ENCODE data around the gene IDUA. TPM values are rescaled to one million over a fixed set of nuclear protein-coding genes. Genes with fewer than 3 reads are reported as not detected.

The IDUA gene
- total and polyA plus RNA-seq, 4 donors, result 5.1 to 40.2 (median 27.0) TPM

DNA sequence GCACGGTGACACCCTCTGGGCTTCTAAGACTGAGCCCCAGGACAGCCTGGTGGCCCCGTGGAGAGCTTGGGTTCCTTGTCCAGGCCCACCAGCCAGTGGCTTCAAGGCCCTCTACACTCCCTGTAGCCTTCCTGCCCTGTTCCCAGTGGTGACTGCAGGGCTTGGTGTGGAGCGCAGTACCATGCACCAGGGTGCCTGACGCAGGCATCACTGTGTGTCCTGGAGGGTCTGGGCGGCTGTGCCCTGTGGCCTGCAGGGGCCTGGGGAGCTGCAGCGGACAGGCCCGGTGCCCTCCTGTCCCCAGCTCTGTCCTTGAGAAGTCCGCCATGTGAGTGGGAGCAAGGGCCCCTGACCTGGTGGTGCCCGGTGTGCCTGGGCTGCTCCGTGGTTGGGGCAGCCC, 28.9 kb downstream of the IDUA start:
- peaks cover 2% of the 10 kb centered on the region for H3K27me3 ChIP-seq (ENCODE audit: control insufficient read depth, insufficient read depth, low read length)
- no peak for DNase-seq (ENCODE audit: low read depth in 4 of 6, low spot score in 6 of 6)
- peaks cover 61% of the 10 kb centered on the region for H3K36me3 ChIP-seq (ENCODE audit: control insufficient read depth, insufficient read depth, low read length)
- H3K4me3 ChIP-seq (ENCODE audit: low read depth, low read length), result no peak overlapping the region
- peaks cover 88% of the 10 kb centered on the region for H3K4me1 ChIP-seq (ENCODE audit: control insufficient read depth, insufficient read depth, low read length)
- 76% methylated on average over 10 of the region's 10 CpGs for WGBS (ENCODE audit: insufficient coverage)
- H3K9me3 ChIP-seq (ENCODE audit: control insufficient read depth, insufficient read depth, low read length), result no peaks in the 10 kb centered on the region
- peak overlapping the region; percentile 86 for H3K27ac ChIP-seq (ENCODE audit: low read depth, low read length)

GRCh38 chr4:1017211-1017610, 30.4 kb downstream of the IDUA start:
- no peak for DNase-seq (ENCODE audit: low read depth in 4 of 6, low spot score in 6 of 6)
- peaks cover 81% of the 10 kb centered on the region for H3K4me1 ChIP-seq (ENCODE audit: control insufficient read depth, insufficient read depth, low read length)
- H3K27me3 ChIP-seq (ENCODE audit: control insufficient read depth, insufficient read depth, low read length), result no peaks in the 10 kb centered on the region
- H3K27ac ChIP-seq (ENCODE audit: low read depth, low read length), result no peak overlapping the region
- 76% methylated on average over 14 of the region's 16 CpGs for WGBS (ENCODE audit: insufficient coverage)
- peaks cover 72% of the 10 kb centered on the region for H3K36me3 ChIP-seq (ENCODE audit: control insufficient read depth, insufficient read depth, low read length)
- no peaks in the 10 kb centered on the region for H3K9me3 ChIP-seq (ENCODE audit: control insufficient read depth, insufficient read depth, low read length)
- H3K4me3 ChIP-seq (ENCODE audit: low read depth, low read length), result no peak overlapping the region

DNA sequence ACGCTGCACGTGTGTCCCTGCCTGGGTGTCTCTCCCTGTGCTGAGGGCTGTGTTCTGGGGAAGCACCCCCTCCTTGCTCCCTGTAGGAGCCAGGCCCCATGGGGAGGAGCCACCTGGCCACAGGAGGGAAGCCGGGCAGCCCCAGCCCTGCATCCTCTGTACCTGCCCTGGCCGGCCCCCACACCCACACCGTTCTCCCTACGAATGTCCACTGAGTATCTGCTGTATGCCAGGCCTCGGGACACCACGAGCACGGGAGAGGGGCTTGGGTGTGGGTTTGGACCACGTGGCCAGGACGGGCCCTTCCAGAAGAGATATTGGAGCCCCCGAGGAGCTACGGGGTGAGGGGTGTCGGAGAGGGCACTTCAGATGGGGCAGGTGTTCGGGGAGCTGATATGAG, 30.9 kb downstream of the IDUA start:
- DNase-seq (ENCODE audit: low read depth in 4 of 6, low spot score in 6 of 6), result no peak
- Histone ChIP-seq H3K27me3 (ENCODE audit: control insufficient read depth, insufficient read depth, low read length) (no peaks in the 10 kb centered on the region), H3K4me3 (ENCODE audit: low read depth, low read length) (no peak overlapping the region), H3K4me1 (ENCODE audit: control insufficient read depth, insufficient read depth, low read length) (peaks cover 81% of the 10 kb centered on the region), H3K9me3 (ENCODE audit: control insufficient read depth, insufficient read depth, low read length) (no peaks in the 10 kb centered on the region), H3K36me3 (ENCODE audit: control insufficient read depth, insufficient read depth, low read length) (peaks cover 75% of the 10 kb centered on the region), H3K27ac (ENCODE audit: low read depth, low read length) (no peak overlapping the region)
- WGBS (ENCODE audit: insufficient coverage), result 75% methylated on average over 11 of the region's 15 CpGs

DNA sequence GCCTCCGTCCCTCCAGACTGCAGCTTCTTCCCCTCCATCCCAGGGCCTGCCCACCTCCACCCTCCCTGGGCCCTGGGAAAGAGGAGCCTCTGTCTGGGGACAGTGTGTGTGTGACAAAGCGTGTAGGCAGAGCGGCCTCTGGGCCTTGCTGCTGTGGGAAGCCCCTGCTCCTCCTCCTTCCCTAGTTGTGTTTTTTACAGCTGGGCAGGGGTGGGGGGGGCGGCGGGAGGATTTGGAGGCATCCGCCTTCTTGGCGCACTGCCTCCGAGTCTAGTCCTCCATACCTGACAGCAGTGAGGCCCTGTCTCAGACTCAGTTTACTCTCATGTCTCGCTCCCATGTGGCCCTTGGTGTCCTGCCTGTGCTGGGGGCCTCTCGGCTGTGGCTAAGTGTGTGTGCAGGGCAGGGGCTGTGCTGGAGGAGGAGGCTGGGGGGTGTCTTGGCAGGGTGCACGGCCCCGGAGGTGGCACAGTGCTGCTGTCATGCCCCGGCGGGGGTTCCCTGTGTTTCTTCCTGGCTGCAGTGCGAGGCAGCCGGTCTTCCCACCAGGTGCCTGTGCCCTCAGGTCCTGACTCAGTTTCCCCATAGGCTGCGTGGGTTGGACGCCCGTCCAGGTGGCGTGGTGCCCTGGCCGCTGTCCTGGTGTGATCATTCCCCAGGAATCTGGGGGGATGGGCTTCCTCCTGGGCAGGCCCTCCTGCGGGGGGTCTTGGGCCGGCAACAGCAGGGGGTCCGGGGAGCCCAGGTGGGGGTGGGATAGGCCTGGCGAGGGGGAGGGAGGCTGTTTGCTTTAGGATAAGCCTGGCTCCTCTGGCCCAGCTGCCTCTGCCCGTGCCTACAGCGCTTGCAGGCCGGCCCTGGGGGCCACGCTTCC, 31.5 kb downstream of the IDUA start:
- no peaks in the 10 kb centered on the region for H3K27me3 ChIP-seq (ENCODE audit: control insufficient read depth, insufficient read depth, low read length)
- peaks cover 75% of the 10 kb centered on the region for H3K36me3 ChIP-seq (ENCODE audit: control insufficient read depth, insufficient read depth, low read length)
- no peaks in the 10 kb centered on the region for H3K9me3 ChIP-seq (ENCODE audit: control insufficient read depth, insufficient read depth, low read length)
- WGBS (ENCODE audit: insufficient coverage), result 61% methylated on average over 22 of the region's 29 CpGs
- peaks cover 77% of the 10 kb centered on the region for H3K4me1 ChIP-seq (ENCODE audit: control insufficient read depth, insufficient read depth, low read length)
- peak in 1 of 6 donors; percentile 34 for DNase-seq (ENCODE audit: low read depth in 4 of 6, low spot score in 6 of 6)
- no peak overlapping the region for H3K4me3 ChIP-seq (ENCODE audit: low read depth, low read length)
- H3K27ac ChIP-seq (ENCODE audit: low read depth, low read length), result no peak overlapping the region

- no peaks in the 10 kb centered on the region for H3K27me3 ChIP-seq (ENCODE audit: control insufficient read depth, insufficient read depth, low read length)
- DNase-seq (ENCODE audit: low read depth in 4 of 6, low spot score in 6 of 6), result no peak
- H3K9me3 ChIP-seq (ENCODE audit: control insufficient read depth, insufficient read depth, low read length), result no peaks in the 10 kb centered on the region
- WGBS (ENCODE audit: insufficient coverage), result 44% methylated on average over 7 of the region's 9 CpGs
- H3K27ac ChIP-seq (ENCODE audit: low read depth, low read length), result no peak overlapping the region
- H3K36me3 ChIP-seq (ENCODE audit: control insufficient read depth, insufficient read depth, low read length), result peaks cover 78% of the 10 kb centered on the region
- H3K4me1 ChIP-seq (ENCODE audit: control insufficient read depth, insufficient read depth, low read length), result peaks cover 68% of the 10 kb centered on the region
- no peak overlapping the region for H3K4me3 ChIP-seq (ENCODE audit: low read depth, low read length)
These were observed 32.5 kb downstream of the IDUA start for GRCh38 chr4:1019320-1019719.

- peaks cover 62% of the 10 kb centered on the region for H3K4me1 ChIP-seq (ENCODE audit: control insufficient read depth, insufficient read depth, low read length)
- H3K27me3 ChIP-seq (ENCODE audit: control insufficient read depth, insufficient read depth, low read length), result no peaks in the 10 kb centered on the region
- H3K27ac ChIP-seq (ENCODE audit: low read depth, low read length), result no peak overlapping the region
- H3K9me3 ChIP-seq (ENCODE audit: control insufficient read depth, insufficient read depth, low read length), result no peaks in the 10 kb centered on the region
- 61% methylated on average over 17 of the region's 23 CpGs for WGBS (ENCODE audit: insufficient coverage)
- H3K4me3 ChIP-seq (ENCODE audit: low read depth, low read length), result no peak overlapping the region
- peaks cover 80% of the 10 kb centered on the region for H3K36me3 ChIP-seq (ENCODE audit: control insufficient read depth, insufficient read depth, low read length)
- no peak for DNase-seq (ENCODE audit: low read depth in 4 of 6, low spot score in 6 of 6)
These were observed 33.1 kb downstream of the IDUA start for GRCh38 chr4:1019729-1020470.

DNA sequence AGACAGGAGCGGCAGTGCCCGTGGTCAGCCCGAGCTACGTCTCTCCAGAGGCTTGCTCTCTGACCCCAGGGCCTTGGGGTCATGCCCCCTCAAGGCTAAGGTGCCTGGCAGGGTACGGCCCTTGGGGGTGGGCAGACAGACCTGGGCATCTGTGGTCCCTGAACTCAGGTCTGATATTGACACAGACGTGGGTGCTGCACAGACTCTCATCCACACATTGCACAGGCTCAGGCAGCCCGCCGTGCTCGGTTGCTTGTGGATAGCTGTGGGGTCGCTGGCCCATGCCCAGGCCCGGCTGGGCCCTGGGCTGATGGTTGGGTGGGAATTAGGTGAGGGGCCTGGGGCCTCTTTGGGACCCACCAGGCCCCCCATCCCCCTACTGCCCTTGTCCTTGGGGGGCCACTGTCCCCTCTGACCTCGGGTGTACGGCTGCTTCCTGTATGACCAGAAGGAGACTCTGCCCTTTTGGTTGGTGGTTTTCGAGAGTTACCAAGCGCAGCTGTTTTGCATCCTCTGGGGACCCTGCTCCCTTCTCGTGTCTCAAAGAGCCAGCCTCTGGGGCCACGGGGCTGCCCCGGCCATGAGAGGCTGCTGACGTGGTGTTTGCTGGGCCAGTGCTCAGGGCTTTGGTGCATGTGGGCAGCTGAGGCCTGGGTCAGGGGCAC, 34.7 kb downstream of the IDUA start:
- Histone ChIP-seq H3K9me3 (ENCODE audit: control insufficient read depth, insufficient read depth, low read length) (no peaks in the 10 kb centered on the region), H3K4me3 (ENCODE audit: low read depth, low read length) (no peak overlapping the region), H3K36me3 (ENCODE audit: control insufficient read depth, insufficient read depth, low read length) (peaks cover 82% of the 10 kb centered on the region), H3K4me1 (ENCODE audit: control insufficient read depth, insufficient read depth, low read length) (peaks cover 46% of the 10 kb centered on the region), H3K27me3 (ENCODE audit: control insufficient read depth, insufficient read depth, low read length) (no peaks in the 10 kb centered on the region), H3K27ac (ENCODE audit: low read depth, low read length) (no peak overlapping the region)
- WGBS (ENCODE audit: insufficient coverage), result 90% methylated on average over 14 of the region's 19 CpGs
- no peak for DNase-seq (ENCODE audit: low read depth in 4 of 6, low spot score in 6 of 6)

DNA sequence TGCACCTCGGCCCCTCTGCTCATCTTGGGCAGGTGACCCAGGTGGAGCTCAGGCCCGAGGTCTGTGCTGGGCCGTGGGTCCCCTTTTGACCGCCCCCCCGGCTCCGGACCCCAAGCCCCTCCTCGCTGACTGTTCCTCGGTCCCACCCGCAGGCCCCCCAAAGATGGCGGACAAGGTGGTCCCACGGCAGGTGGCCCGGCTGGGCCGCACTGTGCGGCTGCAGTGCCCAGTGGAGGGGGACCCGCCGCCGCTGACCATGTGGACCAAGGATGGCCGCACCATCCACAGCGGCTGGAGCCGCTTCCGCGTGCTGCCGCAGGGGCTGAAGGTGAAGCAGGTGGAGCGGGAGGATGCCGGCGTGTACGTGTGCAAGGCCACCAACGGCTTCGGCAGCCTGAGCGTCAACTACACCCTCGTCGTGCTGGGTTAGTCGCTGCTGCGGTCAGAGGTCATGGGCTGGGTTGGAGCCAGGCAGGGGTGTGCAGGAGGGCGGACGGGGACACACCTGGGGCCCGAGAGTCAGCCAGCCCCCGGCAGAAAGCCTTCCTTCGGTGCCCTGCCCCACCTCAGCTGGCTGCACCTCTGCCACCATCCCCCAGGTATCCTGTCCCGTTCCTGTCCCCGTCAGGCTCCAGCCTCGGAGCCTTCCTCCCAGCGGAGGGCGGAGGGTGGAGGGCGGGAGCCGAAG, 35.4 kb downstream of the IDUA start:
- Histone ChIP-seq H3K27ac (ENCODE audit: low read depth, low read length) (no peak overlapping the region), H3K36me3 (ENCODE audit: control insufficient read depth, insufficient read depth, low read length) (peaks cover 82% of the 10 kb centered on the region), H3K4me1 (ENCODE audit: control insufficient read depth, insufficient read depth, low read length) (peaks cover 39% of the 10 kb centered on the region), H3K27me3 (ENCODE audit: control insufficient read depth, insufficient read depth, low read length) (no peaks in the 10 kb centered on the region), H3K9me3 (ENCODE audit: control insufficient read depth, insufficient read depth, low read length) (no peaks in the 10 kb centered on the region), H3K4me3 (ENCODE audit: low read depth, low read length) (no peak overlapping the region)
- no peak for DNase-seq (ENCODE audit: low read depth in 4 of 6, low spot score in 6 of 6)
- WGBS (ENCODE audit: insufficient coverage), result 92% methylated on average over 46 of the region's 46 CpGs

DNA sequence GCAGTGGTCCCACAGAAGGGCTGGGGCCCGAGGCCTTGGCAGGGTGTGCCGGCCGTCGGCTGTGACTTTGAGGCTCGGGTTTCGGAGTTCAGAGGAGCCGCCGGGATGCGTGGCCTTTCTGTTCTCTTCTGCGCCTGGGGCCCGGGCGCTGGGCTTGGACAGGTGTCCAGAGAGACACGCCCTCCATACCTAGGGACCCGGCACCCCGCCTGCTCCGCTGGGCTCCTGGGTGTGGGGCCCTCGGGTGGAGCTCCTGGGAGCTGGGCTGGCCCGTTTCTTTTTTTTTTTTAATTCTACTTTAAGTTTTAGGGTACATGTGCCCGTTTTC, 35.9 kb downstream of the IDUA start:
- Histone ChIP-seq H3K36me3 (ENCODE audit: control insufficient read depth, insufficient read depth, low read length) (peaks cover 81% of the 10 kb centered on the region), H3K4me1 (ENCODE audit: control insufficient read depth, insufficient read depth, low read length) (peaks cover 36% of the 10 kb centered on the region), H3K9me3 (ENCODE audit: control insufficient read depth, insufficient read depth, low read length) (no peaks in the 10 kb centered on the region), H3K27ac (ENCODE audit: low read depth, low read length) (no peak overlapping the region), H3K4me3 (ENCODE audit: low read depth, low read length) (no peak overlapping the region), H3K27me3 (ENCODE audit: control insufficient read depth, insufficient read depth, low read length) (no peaks in the 10 kb centered on the region)
- DNase-seq (ENCODE audit: low read depth in 4 of 6, low spot score in 6 of 6), result no peak
- WGBS (ENCODE audit: insufficient coverage), result 74% methylated on average over 13 of the region's 19 CpGs

Measured in spinal cord (tissue), 10 donors.